Trophoblast cell (in vitro differentiated cells and primary cell): Measurements from ENCODE around the gene MAPRE3.

ENCODE experiments used
- DNase-seq, 2 donors: peaks; one replicate each; pipeline ENCODE4 v3.0.0-alpha.2; 2016
- H2AFZ ChIP-seq: 2 replicates; pipeline ENCODE4 v1.6.1; 2013; ENCODE audit warnings: low read length, moderate library complexity, mild to moderate bottlenecking; ENCODE audit not compliant: insufficient read depth, poor library complexity
- H2AK5ac ChIP-seq: 2 replicates; pipeline ENCODE4 v1.6.1; 2013; ENCODE audit warnings: mild to moderate bottlenecking, low read length
- H2BK120ac ChIP-seq: 2 replicates; pipeline ENCODE4 v1.6.1; 2013; ENCODE audit warnings: low read length, mild to moderate bottlenecking, moderate library complexity; ENCODE audit not compliant: insufficient read depth, poor library complexity
- H2BK12ac ChIP-seq: 2 replicates; pipeline ENCODE4 v1.6.1; 2013; ENCODE audit warnings: mild to moderate bottlenecking, low read length, moderate library complexity
- H2BK5ac ChIP-seq: 2 replicates; pipeline ENCODE4 v1.6.1; 2013; ENCODE audit warnings: low read length, low read depth, moderate library complexity, mild to moderate bottlenecking; ENCODE audit not compliant: poor library complexity
- H3K14ac ChIP-seq: 2 replicates; pipeline ENCODE4 v1.6.1; 2013; ENCODE audit warnings: mild to moderate bottlenecking, low read length
- H3K18ac ChIP-seq: 2 replicates; pipeline ENCODE4 v1.6.1; 2013; ENCODE audit warnings: mild to moderate bottlenecking, low read length
- H3K23ac ChIP-seq: 2 replicates; pipeline ENCODE4 v1.6.1; 2013; ENCODE audit warnings: low read length
- H3K27ac ChIP-seq: 2 replicates; pipeline ENCODE4 v1.5.1; 2013; ENCODE audit warnings: low read depth, mild to moderate bottlenecking, inconsistent platforms, low read length, moderate library complexity
- H3K27me3 ChIP-seq: 2 replicates; pipeline ENCODE4 v1.6.1; 2013; ENCODE audit warnings: inconsistent platforms, mild to moderate bottlenecking, low read length, moderate library complexity; ENCODE audit not compliant: insufficient read depth
- H3K36me3 ChIP-seq, 2 experiments: 1 replicate in 1 of 2; 2 replicates in 1 of 2; pipeline ENCODE4 v1.6.1; 2013; ENCODE audit warnings: low read length in 2 of 2, mild to moderate bottlenecking in 2 of 2, moderate library complexity in 1 of 2; ENCODE audit not compliant: insufficient read depth in 2 of 2, control insufficient read depth in 1 of 2
- H3K4ac ChIP-seq: 2 replicates; pipeline ENCODE4 v1.6.1; 2013; ENCODE audit warnings: low read depth, mild to moderate bottlenecking, low read length, moderate library complexity
- H3K4me1 ChIP-seq, 2 experiments: 1 replicate in 1 of 2; 2 replicates in 1 of 2; pipeline ENCODE4 v1.6.1; 2013; ENCODE audit warnings: low read length in 2 of 2, mild to moderate bottlenecking in 2 of 2, moderate library complexity in 1 of 2; ENCODE audit not compliant: insufficient read depth in 2 of 2, control insufficient read depth in 1 of 2
- H3K4me2 ChIP-seq: 2 replicates; pipeline ENCODE4 v1.6.1; 2013; ENCODE audit warnings: inconsistent platforms, mild to moderate bottlenecking, low read length, moderate library complexity
- H3K4me3 ChIP-seq: 2 replicates; pipeline ENCODE4 v1.5.1; 2013; ENCODE audit warnings: mild to moderate bottlenecking, low read depth, low read length, inconsistent platforms
- H3K79me1 ChIP-seq: one replicate; pipeline ENCODE4 v1.6.1; 2013; ENCODE audit warnings: low read length
- H3K79me2 ChIP-seq: 2 replicates; pipeline ENCODE4 v1.6.1; 2013; ENCODE audit warnings: low read length, mild to moderate bottlenecking; ENCODE audit not compliant: control insufficient read depth, insufficient read depth, poor library complexity
- H3K9ac ChIP-seq: 2 replicates; pipeline ENCODE4 v1.6.1; 2013; ENCODE audit warnings: mild to moderate bottlenecking, low read length
- H3K9me3 ChIP-seq: 2 replicates; pipeline ENCODE4 v1.6.1; 2013; ENCODE audit warnings: low read depth, mild to moderate bottlenecking, control low read depth, inconsistent platforms, low read length; ENCODE audit not compliant: insufficient read depth
- H4K12ac ChIP-seq: 2 replicates; pipeline ENCODE4 v1.6.1; 2013; ENCODE audit warnings: low read depth, mild to moderate bottlenecking, low read length, moderate library complexity
- H4K8ac ChIP-seq: 2 replicates; pipeline ENCODE4 v1.6.1; 2013; ENCODE audit warnings: low read depth, mild to moderate bottlenecking, low read length, moderate library complexity
- H4K91ac ChIP-seq: one replicate; pipeline ENCODE4 v1.6.1; 2013; ENCODE audit warnings: low read depth, mild to moderate bottlenecking, low read length, moderate library complexity
- WGBS: extraction: QIAGEN DNeasy Blood & Tissue Kit; methylation state at CpG from one replicate; pipeline ENCODE4 v1.1.7; 2013; ENCODE audit warnings: missing lambda C conversion rate; ENCODE audit not compliant: insufficient read length, insufficient coverage; ENCODE audit errors: extremely low coverage; 5-methylcytosine and 5-hydroxymethylcytosine counted together

The MAPRE3 gene

DNA sequence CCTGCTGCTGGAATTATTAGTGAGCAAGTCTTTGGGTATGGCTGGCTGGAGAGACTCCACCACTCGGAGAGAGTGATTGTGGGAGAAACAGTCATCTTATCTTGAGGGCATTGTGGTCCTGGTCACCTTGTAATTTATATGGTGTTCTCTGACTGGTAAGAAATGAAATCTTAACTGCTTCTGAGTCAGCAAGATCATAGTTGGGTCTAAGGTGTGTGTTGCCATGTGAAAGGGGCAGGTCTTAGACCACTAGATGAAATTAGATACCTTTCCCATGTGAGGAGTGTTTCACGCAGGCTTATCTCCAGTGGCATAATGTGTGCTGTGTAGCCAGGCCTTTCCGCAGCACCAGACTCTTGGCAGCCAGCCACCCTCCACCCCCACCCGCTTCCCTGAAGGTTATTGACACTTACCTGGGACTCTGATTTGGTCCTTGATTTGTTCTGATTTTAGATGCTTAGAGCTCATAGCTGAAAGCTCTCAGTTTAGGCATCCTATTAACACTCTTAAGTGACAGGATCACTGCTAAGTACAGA lies 7.7 kb downstream of the MAPRE3 start:
- H3K18ac ChIP-seq = no peak overlapping the region
- H3K4me2 ChIP-seq = no peak overlapping the region
- no peak overlapping the region for H2BK120ac ChIP-seq
- peaks cover 0 to 3% of the 10 kb centered on the region in 2 experiments for H3K4me1 ChIP-seq
- no peak overlapping the region for H4K8ac ChIP-seq
- no peaks in the 10 kb centered on the region for H3K79me1 ChIP-seq
- H2AFZ ChIP-seq = no peak overlapping the region
- DNase-seq = no peak
- no peak overlapping the region for H3K4ac ChIP-seq
- H3K14ac ChIP-seq = no peak overlapping the region
- no peak overlapping the region for H2AK5ac ChIP-seq
- no peaks in the 10 kb centered on the region for H3K27me3 ChIP-seq
- no peaks in the 10 kb centered on the region for H3K36me3 ChIP-seq
- no peak overlapping the region for H2BK12ac ChIP-seq
- no peaks in the 10 kb centered on the region for H3K9me3 ChIP-seq
- no peak overlapping the region for H4K91ac ChIP-seq
- no peak overlapping the region for H3K9ac ChIP-seq
- WGBS = no CpG with 5 or more reads among the region's 4 CpGs
- no peak overlapping the region for H3K4me3 ChIP-seq
- no peak overlapping the region for H2BK5ac ChIP-seq
- H3K79me2 ChIP-seq = no peaks in the 10 kb centered on the region
- H4K12ac ChIP-seq = no peak overlapping the region
- H3K27ac ChIP-seq = no peak overlapping the region
- H3K23ac ChIP-seq = no peak overlapping the region

DNA sequence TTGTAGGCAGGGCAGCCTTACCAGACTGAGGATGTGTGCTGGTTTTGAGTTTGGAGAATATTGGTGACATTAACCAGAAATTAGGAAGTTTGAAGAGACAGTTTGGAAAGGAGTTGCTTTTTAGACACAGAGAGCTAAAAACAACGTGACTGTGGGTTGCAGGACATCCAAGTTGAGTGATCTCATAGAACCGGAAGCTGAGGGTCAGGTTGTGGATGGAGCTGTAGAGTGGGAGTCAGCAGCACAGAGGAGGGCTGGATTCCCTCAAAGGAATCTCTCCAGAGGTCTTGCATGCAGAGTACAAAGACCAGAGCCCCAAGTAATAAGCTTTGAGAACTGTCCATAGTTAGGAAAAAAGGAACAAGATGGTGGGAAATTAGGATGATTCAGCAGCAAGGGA lies 9.3 kb downstream of the MAPRE3 start:
- no peak overlapping the region for H3K4me2 ChIP-seq
- H4K12ac ChIP-seq = no peak overlapping the region
- no peak overlapping the region for H2AK5ac ChIP-seq
- H3K14ac ChIP-seq = no peak overlapping the region
- no peak overlapping the region for H3K27ac ChIP-seq
- H3K9me3 ChIP-seq = no peaks in the 10 kb centered on the region
- H3K4me3 ChIP-seq = no peak overlapping the region
- H3K23ac ChIP-seq = no peak overlapping the region
- H2BK5ac ChIP-seq = no peak overlapping the region
- no peak for DNase-seq
- H3K18ac ChIP-seq = no peak overlapping the region
- no peaks in the 10 kb centered on the region for H3K36me3 ChIP-seq
- H2BK120ac ChIP-seq = no peak overlapping the region
- no peaks in the 10 kb centered on the region for H3K79me1 ChIP-seq
- no peak overlapping the region for H2AFZ ChIP-seq
- peaks cover 0 to 3% of the 10 kb centered on the region in 2 experiments for H3K4me1 ChIP-seq
- H4K8ac ChIP-seq = no peak overlapping the region
- no peak overlapping the region for H3K9ac ChIP-seq
- no CpG with 5 or more reads among the region's 2 CpGs for WGBS
- no peak overlapping the region for H3K4ac ChIP-seq
- no peaks in the 10 kb centered on the region for H3K79me2 ChIP-seq
- H3K27me3 ChIP-seq = no peaks in the 10 kb centered on the region
- H2BK12ac ChIP-seq = no peak overlapping the region
- no peak overlapping the region for H4K91ac ChIP-seq

DNA sequence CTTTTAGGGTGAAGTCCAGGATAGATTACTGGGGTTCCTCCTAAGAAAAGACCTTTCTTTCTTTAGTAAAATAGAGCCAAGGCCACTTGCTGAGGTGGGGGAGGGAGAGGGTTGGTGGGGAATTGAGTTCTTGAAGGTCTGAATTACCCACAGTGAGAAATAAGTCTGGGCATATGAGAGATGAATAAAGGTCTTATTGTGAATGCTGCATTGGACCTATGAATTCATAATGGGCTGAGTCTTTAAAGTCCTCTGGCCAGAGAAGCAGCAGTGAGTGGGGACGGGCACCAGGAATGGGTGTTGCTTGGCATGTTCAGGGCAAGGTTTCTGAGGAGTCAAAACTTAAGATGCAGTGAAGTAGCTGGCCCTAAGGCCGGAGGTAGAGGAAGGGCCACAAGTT lies 10.5 kb downstream of the MAPRE3 start:
- Histone ChIP-seq H4K91ac (no peak overlapping the region), H3K18ac (no peak overlapping the region), H3K9me3 (peaks cover 1% of the 10 kb centered on the region), H3K36me3 (no peaks in the 10 kb centered on the region), H4K12ac (no peak overlapping the region), H2AFZ (no peak overlapping the region), H2BK5ac (no peak overlapping the region), H3K4me1 (peaks cover 0 to 3% of the 10 kb centered on the region in 2 experiments), H3K79me2 (no peaks in the 10 kb centered on the region), H3K9ac (no peak overlapping the region), H3K4me2 (no peak overlapping the region), H3K14ac (no peak overlapping the region), H2BK12ac (no peak overlapping the region), H3K23ac (no peak overlapping the region), H4K8ac (no peak overlapping the region), H3K4ac (no peak overlapping the region), H3K79me1 (no peaks in the 10 kb centered on the region), H3K4me3 (no peak overlapping the region), H3K27ac (no peak overlapping the region), H2AK5ac (no peak overlapping the region), H3K27me3 (peaks cover 2% of the 10 kb centered on the region), H2BK120ac (no peak overlapping the region)
- WGBS = no CpG with 5 or more reads among the region's 2 CpGs
- DNase-seq = no peak

DNA sequence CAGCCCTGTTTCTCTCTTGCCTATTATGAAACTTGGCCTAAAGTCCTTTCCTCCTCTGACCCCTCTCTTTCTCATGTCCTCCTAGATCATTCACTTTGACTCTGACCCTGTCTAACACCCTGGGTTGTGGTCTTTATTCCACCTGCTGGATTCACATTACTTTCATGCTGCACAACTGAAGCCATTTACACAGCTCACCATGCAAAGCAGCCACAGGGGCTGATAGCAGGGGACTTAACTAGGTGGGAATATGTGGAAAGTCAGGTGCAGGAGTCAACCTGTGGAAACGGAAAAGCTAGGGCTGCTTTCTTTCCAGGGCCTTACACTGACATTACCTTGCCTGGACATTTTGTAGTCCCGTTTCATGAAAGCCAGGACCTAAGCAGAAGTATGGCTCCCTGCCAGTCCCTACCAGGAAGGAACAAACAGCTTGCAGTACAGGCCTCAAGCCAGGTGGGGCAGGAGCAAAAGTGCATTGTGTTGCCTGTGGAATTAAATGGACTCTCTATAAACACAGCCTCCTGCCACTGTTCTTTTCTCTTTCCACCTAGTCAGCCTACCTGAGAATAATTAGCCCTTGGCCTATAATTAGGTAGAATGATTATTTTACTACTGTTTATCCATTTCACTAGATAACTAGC lies 11.8 kb downstream of the MAPRE3 start:
- H4K91ac ChIP-seq = no peak overlapping the region
- no peak overlapping the region for H3K18ac ChIP-seq
- H3K79me2 ChIP-seq = no peaks in the 10 kb centered on the region
- DNase-seq = peak in 1 of 2 donors; percentile 36
- H3K4ac ChIP-seq = no peak overlapping the region
- H2BK12ac ChIP-seq = no peak overlapping the region
- no peak overlapping the region for H4K8ac ChIP-seq
- H3K27me3 ChIP-seq = peaks cover 2% of the 10 kb centered on the region
- no peak overlapping the region for H3K23ac ChIP-seq
- no peak overlapping the region for H3K9ac ChIP-seq
- H3K36me3 ChIP-seq = no peaks in the 10 kb centered on the region
- no peak overlapping the region for H2BK5ac ChIP-seq
- no peak overlapping the region for H3K27ac ChIP-seq
- H3K14ac ChIP-seq = no peak overlapping the region
- H3K4me2 ChIP-seq = no peak overlapping the region
- H3K79me1 ChIP-seq = no peaks in the 10 kb centered on the region
- H3K4me3 ChIP-seq = no peak overlapping the region
- H4K12ac ChIP-seq = no peak overlapping the region
- peaks cover 1% of the 10 kb centered on the region for H3K9me3 ChIP-seq
- H3K4me1 ChIP-seq = peaks cover 0 to 3% of the 10 kb centered on the region in 2 experiments
- no peak overlapping the region for H2BK120ac ChIP-seq
- no peak overlapping the region for H2AFZ ChIP-seq
- no peak overlapping the region for H2AK5ac ChIP-seq
- no CpG with 5 or more reads among the region's 2 CpGs for WGBS
